ENCODE data around the gene BEX2.
"Not testable (repeated sequence)": the region's sequence is repeated elsewhere in the genome, so short reads cannot be mapped to it uniquely, and the experiment has no call there.

GRCh38 chrX:103359605-103360004 lies 48.8 kb upstream of the BEX2 start:
- not testable (repeated sequence) for TF ChIP-seq CTCF (IDR thresholded peaks at IDR 0.05); EZH2 (IDR thresholded peaks at IDR 0.05; ENCODE audit: borderline replicate concordance, insufficient read depth, low read depth, low read length, poor library complexity, severe bottlenecking)
